PC-3 (cell line): ENCODE results near the gene CAPN5.

Source experiments
- EZH2 ChIP-seq: fragments of 300-600 bp; sonication (generic); IDR thresholded peaks from one replicate; pipeline ENCODE4 v1.6.1; 2017; ENCODE audit warnings: antibody characterized with exemption, mild to moderate bottlenecking, low read length; ENCODE audit not compliant: unreplicated experiment
- TF ChIP-seq, protein P1 (sequence below): fragments of 300-600 bp; sonication (generic); conservative IDR thresholded peaks from 2 replicates; pipeline ENCODE4 v1.5.1; 2017; ENCODE audit warnings: antibody characterized with exemption, low read depth, mild to moderate bottlenecking, low read length

DNA sequence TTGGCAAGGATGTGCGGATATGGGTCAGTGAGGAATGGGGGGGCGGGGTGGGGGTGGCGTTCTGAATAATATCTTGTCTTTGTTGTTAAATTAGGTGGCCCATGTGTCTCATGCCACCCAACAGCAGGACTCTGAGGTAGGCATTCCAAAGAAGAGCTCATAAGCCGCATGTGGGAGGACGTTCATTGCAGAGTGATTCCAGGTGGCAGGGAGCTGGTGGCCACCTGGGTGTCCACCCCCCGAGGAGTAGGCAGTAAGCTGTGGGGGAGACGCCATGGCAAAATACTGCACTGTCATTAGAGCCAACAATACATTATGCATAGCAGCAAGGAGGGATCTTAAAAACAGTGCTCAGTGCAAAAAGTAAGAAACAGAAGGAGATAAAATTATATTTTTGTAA lies 14.3 kb upstream of the CAPN5 start:
- TF ChIP-seq EZH2, result no peak
- TF ChIP-seq, protein P1, sequence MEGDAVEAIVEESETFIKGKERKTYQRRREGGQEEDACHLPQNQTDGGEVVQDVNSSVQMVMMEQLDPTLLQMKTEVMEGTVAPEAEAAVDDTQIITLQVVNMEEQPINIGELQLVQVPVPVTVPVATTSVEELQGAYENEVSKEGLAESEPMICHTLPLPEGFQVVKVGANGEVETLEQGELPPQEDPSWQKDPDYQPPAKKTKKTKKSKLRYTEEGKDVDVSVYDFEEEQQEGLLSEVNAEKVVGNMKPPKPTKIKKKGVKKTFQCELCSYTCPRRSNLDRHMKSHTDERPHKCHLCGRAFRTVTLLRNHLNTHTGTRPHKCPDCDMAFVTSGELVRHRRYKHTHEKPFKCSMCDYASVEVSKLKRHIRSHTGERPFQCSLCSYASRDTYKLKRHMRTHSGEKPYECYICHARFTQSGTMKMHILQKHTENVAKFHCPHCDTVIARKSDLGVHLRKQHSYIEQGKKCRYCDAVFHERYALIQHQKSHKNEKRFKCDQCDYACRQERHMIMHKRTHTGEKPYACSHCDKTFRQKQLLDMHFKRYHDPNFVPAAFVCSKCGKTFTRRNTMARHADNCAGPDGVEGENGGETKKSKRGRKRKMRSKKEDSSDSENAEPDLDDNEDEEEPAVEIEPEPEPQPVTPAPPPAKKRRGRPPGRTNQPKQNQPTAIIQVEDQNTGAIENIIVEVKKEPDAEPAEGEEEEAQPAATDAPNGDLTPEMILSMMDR, result no peak
